Tibial nerve (tissue), 4 donors: ENCODE results near the gene SDK1.

Source experiments
- EP300 ChIP-seq, 2 donors: sonication (generic); formaldehyde crosslinking; IDR thresholded peaks; one replicate each; pipeline ENCODE4 v1.6.1; 2017; ENCODE audit warnings: antibody characterized with exemption in 2 of 2, mild to moderate bottlenecking in 1 of 2
- TF ChIP-seq, protein P1 (sequence below), 5 experiments: fragments of 200-600 bp in 3 of 5; fragments of 450-650 bp in 2 of 5; sonication (generic) in 3 of 5; IDR thresholded peaks; one replicate each; pipeline ENCODE4 v1.5.1; 2016 to 2019; ENCODE audit warnings: antibody characterized with exemption in 5 of 5, mild to moderate bottlenecking in 3 of 5, moderate library complexity in 2 of 5

DNA sequence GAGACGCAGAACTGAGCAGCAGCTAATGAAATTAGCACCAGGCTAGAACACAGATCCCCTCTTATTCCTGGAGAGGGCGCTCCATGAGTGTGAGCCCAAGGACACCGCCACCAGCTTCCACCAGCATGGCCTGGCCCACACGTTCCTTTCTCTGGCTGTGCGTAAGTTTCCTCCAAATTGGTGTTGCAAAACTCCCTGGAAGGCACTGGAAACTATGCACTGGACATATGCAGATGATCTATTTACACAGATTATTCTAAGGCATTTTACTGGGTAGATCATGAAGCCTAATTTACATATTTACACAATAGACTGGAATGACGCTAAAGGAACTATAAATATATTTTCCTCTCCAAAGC, 925.5 kb downstream of the SDK1 start:
- TF ChIP-seq, protein P1, sequence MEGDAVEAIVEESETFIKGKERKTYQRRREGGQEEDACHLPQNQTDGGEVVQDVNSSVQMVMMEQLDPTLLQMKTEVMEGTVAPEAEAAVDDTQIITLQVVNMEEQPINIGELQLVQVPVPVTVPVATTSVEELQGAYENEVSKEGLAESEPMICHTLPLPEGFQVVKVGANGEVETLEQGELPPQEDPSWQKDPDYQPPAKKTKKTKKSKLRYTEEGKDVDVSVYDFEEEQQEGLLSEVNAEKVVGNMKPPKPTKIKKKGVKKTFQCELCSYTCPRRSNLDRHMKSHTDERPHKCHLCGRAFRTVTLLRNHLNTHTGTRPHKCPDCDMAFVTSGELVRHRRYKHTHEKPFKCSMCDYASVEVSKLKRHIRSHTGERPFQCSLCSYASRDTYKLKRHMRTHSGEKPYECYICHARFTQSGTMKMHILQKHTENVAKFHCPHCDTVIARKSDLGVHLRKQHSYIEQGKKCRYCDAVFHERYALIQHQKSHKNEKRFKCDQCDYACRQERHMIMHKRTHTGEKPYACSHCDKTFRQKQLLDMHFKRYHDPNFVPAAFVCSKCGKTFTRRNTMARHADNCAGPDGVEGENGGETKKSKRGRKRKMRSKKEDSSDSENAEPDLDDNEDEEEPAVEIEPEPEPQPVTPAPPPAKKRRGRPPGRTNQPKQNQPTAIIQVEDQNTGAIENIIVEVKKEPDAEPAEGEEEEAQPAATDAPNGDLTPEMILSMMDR (IDR thresholded peaks at IDR 0.05), result no peak
- TF ChIP-seq EP300 (IDR thresholded peaks at IDR 0.05), result no peak
